GM19324 (cell line): Measurements from ENCODE around the gene LYST.
A peak's percentile ranks its signal among the peaks of the same experiment; 100 is the strongest.
"Not testable (repeated sequence)": the region's sequence is repeated elsewhere in the genome, so short reads cannot be mapped to it uniquely, and the experiment has no call there.

ENCODE experiments used
- ATAC-seq: cut with Tn5 transposase; IDR thresholded peaks from one replicate; pipeline ENCODE4 v1.9.1; 2021; ENCODE audit warnings: mild to moderate bottlenecking, moderate library complexity; ENCODE audit not compliant: unreplicated experiment, low FRiP score

The LYST gene

GRCh38 chr1:235866205-235866912, at the start of gene LYST:
Gene LYST (minus strand): TSS chr1:235866906. CDS start chr1:235830417, 36,489 bp downstream.
- ATAC-seq: peak; percentile 63

GRCh38 chr1:235915489-235915888, 48.8 kb upstream of the LYST start:
- not testable (repeated sequence) for ATAC-seq

GRCh38 chr1:235913311-235913710, 46.6 kb upstream of the LYST start:
- ATAC-seq: no peak

GRCh38 chr1:235911876-235912275, 45.2 kb upstream of the LYST start:
- no peak for ATAC-seq

GRCh38 chr1:235911300-235911662, 44.6 kb upstream of the LYST start:
- no peak for ATAC-seq

GRCh38 chr1:235910357-235911299, 43.9 kb upstream of the LYST start:
- no peak for ATAC-seq

- no peak for ATAC-seq
These were observed 42.2 kb upstream of the LYST start for GRCh38 chr1:235908742-235909520.

GRCh38 chr1:235907897-235908240, 41.2 kb upstream of the LYST start:
- no peak for ATAC-seq

GRCh38 chr1:235907187-235907896, 40.6 kb upstream of the LYST start:
- no peak for ATAC-seq

- no peak for ATAC-seq
These were observed 39.7 kb upstream of the LYST start for GRCh38 chr1:235906436-235906835.

GRCh38 chr1:235903809-235904208, 37.1 kb upstream of the LYST start:
- ATAC-seq: not testable (repeated sequence)

- no peak for ATAC-seq
These were observed 36.2 kb upstream of the LYST start for GRCh38 chr1:235902677-235903542.

GRCh38 chr1:235901461-235901860, 34.8 kb upstream of the LYST start:
- no peak for ATAC-seq

- no peak for ATAC-seq
These were observed 31.4 kb upstream of the LYST start for GRCh38 chr1:235898126-235898525.

GRCh38 chr1:235893840-235894239, 27.1 kb upstream of the LYST start:
- no peak for ATAC-seq

GRCh38 chr1:235892734-235893413, 26.2 kb upstream of the LYST start:
- ATAC-seq: no peak

GRCh38 chr1:235892202-235892601, 25.5 kb upstream of the LYST start:
- ATAC-seq: no peak

GRCh38 chr1:235888119-235888643, 21.5 kb upstream of the LYST start:
- ATAC-seq: peak; percentile 94

- no peak for ATAC-seq
These were observed 21.0 kb upstream of the LYST start for GRCh38 chr1:235887676-235888075.
